IMR-90 (cell line): ENCODE results near the gene SH3RF3. TPM values are rescaled to one million over a fixed set of nuclear protein-coding genes. Genes with fewer than 3 reads are reported as not detected.

Source experiments
- ATAC-seq: fragments of 200-7000 bp; cut with Tn5 transposase; 2 replicates; pipeline ENCODE4 v1.9.1; 2020; ENCODE audit warnings: low read depth, mild to moderate bottlenecking, moderate library complexity
- BruUV-seq: library from RNA; stranded (reverse); fragments of 400-500 nt; replicated peaks from 2 replicates; lab custom pipeline; 2021; lab: Mats Ljungman, UMichigan
- CTCF ChIA-PET: fragments of 300-600 bp; formaldehyde crosslinking; extraction: SDS; loops from one replicate; lab custom pipeline; 2021; ENCODE audit warnings: antibody characterized with exemption; lab: Yijun Ruan, JAX
- POLR2A ChIA-PET: fragments of 300-600 bp; sonication (Branson Sonifier 250); formaldehyde crosslinking; loops from one replicate; lab custom pipeline; 2022; ENCODE audit warnings: antibody characterized with exemption; ENCODE audit not compliant: unreplicated experiment; lab: Charles Lee
- DNase-seq: peaks from one replicate; pipeline ENCODE4 v3.0.0; 2013
- H2AFZ ChIP-seq: replicated peaks from 2 replicates; pipeline ENCODE3; 2013; ENCODE audit warnings: low read length, mild to moderate bottlenecking; ENCODE audit not compliant: poor library complexity
- H2AK5ac ChIP-seq: 2 replicates; pipeline ENCODE4 v1.6.1; 2013; ENCODE audit warnings: low read depth, low read length, inconsistent platforms
- H2AK9ac ChIP-seq: replicated peaks from 2 replicates; pipeline ENCODE3; 2013; ENCODE audit warnings: mild to moderate bottlenecking, low read depth, low read length, moderate library complexity; ENCODE audit not compliant: poor library complexity
- H2BK120ac ChIP-seq: 2 replicates; pipeline ENCODE4 v1.6.1; 2013; ENCODE audit warnings: low read depth, low read length, inconsistent platforms
- H2BK15ac ChIP-seq: 3 replicates; pipeline ENCODE4 v1.6.1; 2013; ENCODE audit warnings: low read depth, low read length, inconsistent platforms
- H2BK20ac ChIP-seq: 2 replicates; pipeline ENCODE4 v1.6.1; 2013; ENCODE audit warnings: low read depth, mild to moderate bottlenecking, inconsistent platforms, low read length, moderate library complexity
- H2BK5ac ChIP-seq: 2 replicates; pipeline ENCODE4 v1.6.1; 2013; ENCODE audit warnings: mild to moderate bottlenecking, low read depth, low read length, inconsistent platforms; ENCODE audit not compliant: poor library complexity, severe bottlenecking
- H3K14ac ChIP-seq: replicated peaks from 2 replicates; pipeline ENCODE4 v1.6.1; 2013; ENCODE audit warnings: low read depth, low read length, inconsistent platforms
- H3K18ac ChIP-seq: 2 replicates; pipeline ENCODE4 v1.6.1; 2013; ENCODE audit warnings: low read depth, low read length, control low read depth
- H3K23ac ChIP-seq: 2 replicates; pipeline ENCODE4 v1.6.1; 2013; ENCODE audit warnings: low read depth, low read length, inconsistent platforms
- H3K27ac ChIP-seq: 2 replicates; pipeline ENCODE4 v1.5.1; 2013; ENCODE audit warnings: mild to moderate bottlenecking, control low read depth, low read length; ENCODE audit not compliant: insufficient read depth
- H3K27me3 ChIP-seq: 2 replicates; pipeline ENCODE4 v1.6.1; 2013; ENCODE audit warnings: low read length; ENCODE audit not compliant: control insufficient read depth, insufficient read depth
- H3K36me3 ChIP-seq: 2 replicates; pipeline ENCODE4 v1.6.1; 2013; ENCODE audit warnings: low read length, mixed read lengths; ENCODE audit not compliant: control insufficient read depth, insufficient read depth
- H3K4ac ChIP-seq: 2 replicates; pipeline ENCODE4 v1.6.1; 2013; ENCODE audit warnings: low read depth, low read length, inconsistent platforms
- H3K4me1 ChIP-seq: 2 replicates; pipeline ENCODE4 v1.6.1; 2013; ENCODE audit warnings: low read length, mixed read lengths; ENCODE audit not compliant: control insufficient read depth, insufficient read depth
- H3K4me2 ChIP-seq: 2 replicates; pipeline ENCODE4 v1.6.1; 2013; ENCODE audit warnings: low read depth, mild to moderate bottlenecking, control low read depth, low read length, moderate library complexity
- H3K4me3 ChIP-seq: 2 replicates; pipeline ENCODE4 v1.5.1; 2013; ENCODE audit warnings: low read depth, mild to moderate bottlenecking, control low read depth, low read length, moderate library complexity; ENCODE audit not compliant: insufficient read depth
- H3K56ac ChIP-seq: 2 replicates; pipeline ENCODE4 v1.6.1; 2013; ENCODE audit warnings: low read length, inconsistent platforms; ENCODE audit not compliant: insufficient read depth; ENCODE audit errors: extremely low read depth
- H3K79me1 ChIP-seq, 2 experiments: 2 replicates each; pipeline ENCODE4 v1.6.1; 2013; ENCODE audit warnings: low read length in 2 of 2, inconsistent platforms in 1 of 2, low read depth in 1 of 2
- H3K9ac ChIP-seq: 2 replicates; pipeline ENCODE4 v1.6.1; 2013; ENCODE audit warnings: low read depth, low read length, control low read depth
- H3K9me1 ChIP-seq: 2 replicates; pipeline ENCODE4 v1.6.1; 2013; ENCODE audit warnings: low read length, inconsistent platforms; ENCODE audit not compliant: insufficient read depth
- H3K9me3 ChIP-seq: 2 replicates; pipeline ENCODE4 v1.6.1; 2013; ENCODE audit warnings: low read length; ENCODE audit not compliant: control insufficient read depth, insufficient read depth
- H4K20me1 ChIP-seq: 2 replicates; pipeline ENCODE4 v1.6.1; 2013; ENCODE audit warnings: low read length, inconsistent platforms; ENCODE audit not compliant: insufficient read depth
- H4K5ac ChIP-seq: 2 replicates; pipeline ENCODE4 v1.6.1; 2013; ENCODE audit warnings: mild to moderate bottlenecking, low read depth, low read length, control low read depth
- H4K8ac ChIP-seq, 2 experiments: 2 replicates each; pipeline ENCODE4 v1.6.1; 2013; ENCODE audit warnings: low read depth in 2 of 2, low read length in 2 of 2, control low read depth in 1 of 2, inconsistent platforms in 1 of 2
- H4K91ac ChIP-seq: 2 replicates; pipeline ENCODE4 v1.6.1; 2013; ENCODE audit warnings: low read depth, low read length, inconsistent platforms; ENCODE audit not compliant: insufficient read depth
- CEBPB ChIP-seq: IDR thresholded peaks from 2 replicates; pipeline ENCODE4 v1.6.1; 2012; ENCODE audit warnings: low read depth, low read length, improper control_type of control experiment
- ELK1 ChIP-seq: fragments of 150-350 bp; IDR thresholded peaks from 2 replicates; pipeline ENCODE4 v1.6.1; 2016; ENCODE audit warnings: low read depth, mild to moderate bottlenecking, low read length, moderate library complexity, borderline replicate concordance
- FOS ChIP-seq: fragments of 150-350 bp; IDR thresholded peaks from 2 replicates; pipeline ENCODE4 v1.6.1; 2016; ENCODE audit warnings: low read depth, low read length
- MAFK ChIP-seq: IDR thresholded peaks from 2 replicates; pipeline ENCODE4 v1.6.1; 2012; ENCODE audit warnings: low read depth, low read length, improper control_type of control experiment
- WGBS, 2 experiments: methylation state at CpG; one replicate each; pipeline versions ENCODE4 v1.1.5 to v1.1.7; 2013; ENCODE audit warnings: missing lambda C conversion rate in 2 of 2; ENCODE audit not compliant: insufficient read length in 1 of 2; ENCODE audit errors: extremely low coverage in 2 of 2; 5-methylcytosine and 5-hydroxymethylcytosine counted together
- dilution Hi-C: fragments of 300-500 bp; cut with HindIII; formaldehyde crosslinking; loops from one replicate; pipeline ENCODE4 v1.14.3; 2018; ENCODE audit warnings: low sequenced_read_pairs; ENCODE audit not compliant: unreplicated experiment
- in situ Hi-C: fragments of 300-500 bp; cut with MboI; formaldehyde crosslinking; loops from 3 replicates; pipeline ENCODE4 v1.14.3; 2019; ENCODE audit warnings: low sequenced_read_pairs, inconsistent platforms, mixed read lengths
- intact Hi-C: fragments of 100-400 bp; cut with micrococcal nuclease; formaldehyde crosslinking; loops from 2 replicates; pipeline ENCODE4 v1.10.0; 2022
- polyA plus RNA-seq, 3 experiments: library from polyadenylated mRNA; depleted of rRNA; stranded (reverse); fragments of >200 nt; gene quantifications; 2 replicates each; pipeline ENCODE4 v1.2.3, GENCODE V29; 2012; ENCODE audit warnings: low replicate concordance in 1 of 3
- total RNA-seq: library from RNA; depleted of rRNA; stranded (reverse); fragments of >200 nt; gene quantifications from 2 replicates; pipeline ENCODE4 v1.2.3, GENCODE V29; 2012

SH3RF3 gene
- total and polyA plus RNA-seq, 2 of the 4 experiments (the other 2 are of a cell fraction) = 3.4 to 5.3 TPM

DNA sequence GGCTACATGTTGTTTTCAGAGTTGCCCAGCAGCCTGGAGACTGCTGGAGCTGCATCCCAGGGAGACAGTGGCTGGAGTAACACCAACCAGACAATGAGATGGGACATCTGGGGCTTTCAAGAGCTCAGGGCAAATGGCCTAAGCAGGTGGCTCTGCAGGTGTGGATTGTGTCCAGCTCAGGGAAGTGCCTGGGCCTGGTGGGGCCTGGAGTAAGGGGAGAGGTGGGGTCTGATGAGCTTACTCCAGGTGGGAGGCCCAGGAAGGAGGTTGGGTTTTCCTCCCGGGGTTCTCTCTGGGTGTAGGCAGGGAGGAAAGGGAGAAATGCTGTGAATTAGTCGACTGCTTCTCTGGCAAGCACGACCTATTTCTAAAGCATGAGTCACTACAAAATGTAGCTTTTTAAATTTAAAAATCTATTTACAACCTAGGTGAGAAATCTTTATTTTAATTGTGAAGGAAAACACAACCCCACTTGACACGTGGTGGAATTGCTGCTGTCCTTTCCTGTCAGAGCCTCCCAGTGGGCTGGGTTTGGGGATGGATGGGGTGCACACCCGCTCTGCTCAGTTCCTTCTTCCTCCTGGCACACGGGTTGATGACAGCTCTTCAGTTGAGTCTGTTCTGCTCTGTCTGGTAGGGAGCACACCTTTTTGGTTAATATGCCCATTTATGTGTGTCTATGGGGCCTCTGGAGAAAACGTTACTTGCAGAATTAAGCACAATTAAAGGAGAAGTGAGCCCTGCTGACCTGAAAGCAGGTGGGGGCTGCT, 81.6 kb downstream of the SH3RF3 start:
- H3K36me3 ChIP-seq = no peaks in the 10 kb centered on the region
- H4K91ac ChIP-seq = peak overlapping the region; percentile 37
- no peaks in the 10 kb centered on the region for H3K9me3 ChIP-seq
- H3K14ac ChIP-seq = peak overlapping the region; percentile 34; the same call in 1 of the 2 replicates
- 0 out of 2 replicates have a peak overlapping the region, but pooled peaks have one; percentile 47 for H4K5ac ChIP-seq
- dilution Hi-C loops (no loop called here), intact Hi-C loops (no loop called here), in situ Hi-C loops (loop anchor here (10.0 kb wide), 1 partner anchor 76 kb away; no protein-coding TSS in a partner anchor)
- H2BK120ac ChIP-seq = peak overlapping the region; percentile 70
- ATAC-seq (peak; percentile 50), DNase-seq (peak; percentile 55)
- peak overlapping the region; percentile 86 for H2AK5ac ChIP-seq
- H2AK9ac ChIP-seq = peak overlapping the region; percentile 38
- no peak overlapping the region; the same call in 1 of the 2 replicates for H3K27ac ChIP-seq
- peak overlapping the region; percentile 61; the same call in 1 of the 2 replicates for H2BK20ac ChIP-seq
- peaks cover 53 to 94% of the 10 kb centered on the region in 2 experiments for H3K79me1 ChIP-seq
- no peak overlapping the region for H3K4me3 ChIP-seq
- no peak overlapping the region; the same call in 1 of the 2 replicates for H3K4me2 ChIP-seq
- TF ChIP-seq ELK1 (no peak), FOS (no peak), CEBPB (no peak), MAFK (no peak)
- H2BK5ac ChIP-seq = peak overlapping the region; percentile 5
- H3K27me3 ChIP-seq = no peaks in the 10 kb centered on the region
- peaks cover 71% of the 10 kb centered on the region for H4K20me1 ChIP-seq
- H3K9ac ChIP-seq = no peak overlapping the region
- CTCF ChIA-PET = interaction anchor here (0.7 kb wide), 2 partner anchors 20 to 26 kb away, joined by 3 to 4 read pairs; no protein-coding TSS in a partner anchor
- H2BK15ac ChIP-seq = peak overlapping the region; percentile 42; the same call in 1 of the 3 replicates
- H4K8ac ChIP-seq = peak overlapping the region in 1 of 2 experiments; percentile 56; a peak in 2 of 4 replicates
- H3K4ac ChIP-seq = peak overlapping the region; percentile 66
- H3K23ac ChIP-seq = peak overlapping the region; percentile 8; the same call in 1 of the 2 replicates
- 0 out of 2 replicates have a peak overlapping the region, but pooled peaks have one; percentile 9 for H3K56ac ChIP-seq
- peak overlapping the region; percentile 5; the same call in 1 of the 2 replicates for H3K18ac ChIP-seq
- H3K4me1 ChIP-seq = peaks cover 36% of the 10 kb centered on the region
- no peak overlapping the region for H2AFZ ChIP-seq
- no TSS peak for BruUV-seq
- POLR2A ChIA-PET = interaction anchor here (0.6 kb wide), 1 partner anchor 112 kb away, joined by 3 read pairs; no protein-coding TSS in a partner anchor
- 100% methylated on average over 1 of the region's 7 CpGs; no CpG with 5 or more reads in 1 of the 2 experiments for WGBS, 2 experiments
- H3K9me1 ChIP-seq = peaks cover 58% of the 10 kb centered on the region
